Activated naive CD4-positive, alpha-beta T cell treated with anti-CD3 and anti-CD28 coated beads for 36 hours (primary cell): ENCODE measurements around the gene SCYL1. TPM values are rescaled to one million over a fixed set of nuclear protein-coding genes. Genes with fewer than 3 reads are reported as not detected.
A peak's percentile ranks its signal among the peaks of the same experiment; 100 is the strongest.
"Not testable (repeated sequence)": the region's sequence is repeated elsewhere in the genome, so short reads cannot be mapped to it uniquely, and the experiment has no call there.

ENCODE experiments used
- CTCF ChIA-PET: fragments of 350-600 bp; sonication (Branson Sonifier 250); formaldehyde crosslinking; loops from one replicate; lab custom pipeline; 2021; ENCODE audit warnings: antibody characterized with exemption; lab: Charles Lee
- DNase-seq: peaks from one replicate; pipeline ENCODE4 v3.0.0-alpha.2; 2020
- H3K27ac Mint-ChIP-seq: one replicate; pipeline ENCODE4 v1.8.0; 2021; ENCODE audit warnings: mild to moderate bottlenecking, mixed read lengths
- H3K27me3 Mint-ChIP-seq: one replicate; pipeline ENCODE4 v1.8.0; 2021; ENCODE audit warnings: low read depth, mixed read lengths
- H3K36me3 Mint-ChIP-seq: one replicate; pipeline ENCODE4 v1.8.0; 2021; ENCODE audit warnings: low read depth, mixed read lengths
- H3K4me1 Mint-ChIP-seq: one replicate; pipeline ENCODE4 v1.8.0; 2021; ENCODE audit warnings: low read depth, mixed read lengths
- H3K4me3 Mint-ChIP-seq: one replicate; pipeline ENCODE4 v1.8.0; 2021; ENCODE audit warnings: mild to moderate bottlenecking, moderate library complexity, mixed read lengths
- H3K9me3 Mint-ChIP-seq: one replicate; pipeline ENCODE4 v1.8.0; 2021; ENCODE audit warnings: mixed read lengths
- intact Hi-C: fragments of 100-400 bp; cut with micrococcal nuclease; formaldehyde crosslinking; loops from one replicate; pipeline ENCODE4 v1.15.1; 2023
- total RNA-seq, 2 experiments: library from RNA; stranded (reverse); gene quantifications; one replicate each; pipeline ENCODE4 v1.2.3, GENCODE V29; 2021

The SCYL1 gene
- total RNA-seq, 2 experiments from 2014 or later: 57.9 to 58.3 TPM

DNA sequence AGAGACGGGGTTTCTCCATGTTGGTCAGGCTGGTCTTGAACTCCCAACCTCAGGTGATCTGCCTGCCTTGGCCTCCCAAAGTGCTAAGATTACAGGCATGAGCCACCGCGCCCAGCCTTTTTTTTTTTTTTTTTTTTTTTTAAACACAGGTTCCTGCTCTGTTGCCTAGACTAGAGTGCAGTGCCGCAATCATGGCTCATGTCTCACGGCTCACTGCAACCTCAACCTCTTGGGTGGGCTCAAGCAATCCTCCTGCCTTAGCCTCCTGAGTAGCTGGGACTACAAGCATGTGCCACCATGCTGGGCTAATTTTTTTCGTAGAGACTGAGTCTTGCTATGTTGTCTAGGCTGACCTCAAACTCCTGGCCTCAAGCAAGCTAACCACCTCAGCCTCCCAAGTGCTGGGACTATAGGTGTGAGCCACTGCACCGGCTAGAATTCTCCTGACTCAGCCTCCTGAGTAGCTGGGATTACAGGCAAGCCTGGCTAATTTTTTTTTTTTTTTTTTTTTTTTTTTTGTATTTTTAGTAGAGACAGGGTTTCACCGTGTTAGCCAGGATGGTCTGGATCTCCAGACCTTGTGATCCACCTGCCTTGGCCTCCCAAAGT is 5.8 kb upstream of the SCYL1 start:
- H3K27me3 Mint-ChIP-seq, DNase-seq, H3K27ac Mint-ChIP-seq, H3K9me3 Mint-ChIP-seq, H3K4me3 Mint-ChIP-seq, H3K36me3 Mint-ChIP-seq, intact Hi-C loops: not testable (repeated sequence)
- CTCF ChIA-PET: interaction anchor here (1.1 to 1.5 kb wide), 2 partner anchors 103 to 189 kb away, joined by 3 to 4 read pairs; no protein-coding TSS in a partner anchor
- peaks cover 27% of the 10 kb centered on the region for H3K4me1 Mint-ChIP-seq

DNA sequence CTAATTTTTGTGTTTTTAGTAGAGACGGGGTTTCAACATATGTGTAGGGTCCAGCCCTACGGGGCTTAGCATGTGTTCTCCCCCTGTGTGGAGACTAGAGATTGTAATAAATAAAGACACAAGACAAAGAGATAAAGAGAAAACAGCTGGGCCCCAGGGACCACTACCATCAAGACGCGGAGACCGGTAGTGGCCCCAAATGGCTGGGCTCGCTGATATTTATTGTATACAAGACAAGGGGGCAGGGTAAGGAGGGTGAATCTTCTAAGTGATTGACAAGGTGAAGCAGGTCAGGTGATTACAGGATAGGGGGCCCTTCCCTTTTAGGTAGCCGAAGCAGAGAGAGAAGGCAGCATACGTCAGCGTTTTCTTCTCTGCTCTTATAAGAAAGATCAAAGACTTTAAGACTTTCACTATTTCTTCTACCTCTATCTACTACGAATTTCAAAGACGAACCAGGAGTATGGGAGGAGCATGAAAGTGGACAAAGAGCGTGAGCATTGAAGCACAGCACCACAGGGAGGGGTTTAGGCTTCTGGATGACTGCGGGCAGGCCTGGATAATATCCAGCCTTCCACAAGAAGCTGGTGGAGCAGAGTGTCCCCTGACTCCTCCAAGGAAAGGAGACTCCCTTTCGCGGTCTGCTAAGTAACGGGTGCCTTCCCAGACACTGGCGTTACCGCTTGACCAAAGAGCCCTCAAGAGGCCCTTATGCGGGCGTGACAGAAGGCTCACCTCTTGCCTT is 2.9 kb upstream of the SCYL1 start:
- H3K9me3 Mint-ChIP-seq, H3K36me3 Mint-ChIP-seq, H3K27me3 Mint-ChIP-seq: not testable (repeated sequence)
- peak; percentile 56 for DNase-seq
- intact Hi-C loops: loop anchor here (2.0 kb wide), 1 partner anchor 19 kb away; no protein-coding TSS in a partner anchor
- H3K4me1 Mint-ChIP-seq: peaks cover 45% of the 10 kb centered on the region
- H3K4me3 Mint-ChIP-seq: peak overlapping the region; percentile 65
- peak overlapping the region; percentile 77 for H3K27ac Mint-ChIP-seq
- CTCF ChIA-PET: interaction anchor here (1.3 kb wide), 1 partner anchor 11 kb away, joined by 5 read pairs; no protein-coding TSS in a partner anchor

DNA sequence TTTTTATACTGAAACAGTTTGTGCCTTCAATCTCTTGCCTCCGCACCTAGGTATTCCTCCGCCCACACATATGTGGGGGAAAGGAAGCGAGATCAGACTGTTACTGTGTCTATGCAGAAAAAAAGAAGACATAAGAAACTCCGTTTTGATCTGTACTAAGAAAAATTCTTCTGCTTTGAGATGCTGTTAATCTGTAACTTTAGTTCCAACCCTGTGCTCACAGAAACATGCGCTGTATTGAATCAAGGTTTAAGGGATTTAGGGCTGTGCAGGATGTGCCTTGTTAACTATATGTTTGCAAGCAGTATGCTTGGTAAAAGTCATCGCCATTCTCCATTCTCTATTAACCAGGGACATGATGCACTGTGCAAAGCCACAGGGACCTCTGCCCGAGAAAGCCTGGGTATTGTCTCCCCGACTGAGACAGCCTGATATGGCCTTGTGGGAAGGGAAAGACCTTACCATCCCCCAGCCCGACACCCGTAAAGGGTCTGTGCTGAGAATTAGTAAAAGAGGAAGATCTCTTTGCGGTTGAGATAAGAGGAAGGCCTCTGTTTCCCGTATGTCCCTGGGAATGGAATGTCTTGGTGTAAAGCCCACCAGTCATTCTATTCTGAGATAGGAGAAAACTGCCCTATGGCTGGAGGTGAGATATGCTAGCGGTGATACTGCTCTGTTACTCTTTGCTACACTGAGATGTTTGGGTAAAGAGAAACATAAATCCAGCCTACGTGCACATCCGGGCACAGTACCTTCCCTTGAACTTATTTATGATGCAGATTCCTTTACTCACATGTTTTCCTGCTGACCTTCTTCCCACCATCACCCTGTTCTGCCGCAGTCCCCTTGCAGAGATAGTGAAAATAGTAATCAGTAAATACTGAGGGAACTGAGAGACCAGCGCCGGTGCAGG is 1.9 kb upstream of the SCYL1 start:
- not testable (repeated sequence) for H3K27me3 Mint-ChIP-seq, H3K36me3 Mint-ChIP-seq, H3K9me3 Mint-ChIP-seq
- peak overlapping the region; percentile 77 for H3K27ac Mint-ChIP-seq
- peak overlapping the region; percentile 65 for H3K4me3 Mint-ChIP-seq
- intact Hi-C loops: loop anchor here (2.0 kb wide), 1 partner anchor 18 kb away; no protein-coding TSS in a partner anchor
- CTCF ChIA-PET: interaction anchor here (1.7 kb wide), 1 partner anchor 107 kb away, joined by 4 read pairs; no protein-coding TSS in a partner anchor
- DNase-seq: peak; percentile 56
- H3K4me1 Mint-ChIP-seq: peaks cover 50% of the 10 kb centered on the region

DNA sequence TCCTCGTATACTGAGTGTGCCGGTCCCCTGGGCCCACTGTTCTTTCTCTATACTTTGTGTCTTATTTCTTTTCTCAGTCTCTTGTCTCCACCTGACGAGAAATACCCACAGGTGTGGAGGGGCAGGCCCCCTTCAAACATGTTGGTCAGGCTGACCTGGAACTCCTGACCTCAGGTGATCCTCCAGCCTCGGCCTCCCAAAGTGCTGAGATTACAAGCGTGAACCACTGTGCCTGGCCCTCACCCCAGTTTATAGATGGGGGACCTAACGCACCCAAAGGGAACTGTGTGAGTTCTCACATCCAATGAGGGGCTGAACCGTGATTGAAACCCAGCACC is 1.3 kb upstream of the SCYL1 start:
- Mint-ChIP-seq H3K4me1 (peaks cover 53% of the 10 kb centered on the region), H3K4me3 (peak overlapping the region; percentile 65), H3K27ac (peak overlapping the region; percentile 77)
- not testable (repeated sequence) for H3K27me3 Mint-ChIP-seq, H3K9me3 Mint-ChIP-seq, DNase-seq, H3K36me3 Mint-ChIP-seq
- intact Hi-C loops: loop anchor here (2.0 kb wide), 1 partner anchor 17 kb away; no protein-coding TSS in a partner anchor
- CTCF ChIA-PET: interaction anchor here (1.7 to 4.4 kb wide), 2 partner anchors 17 to 108 kb away, joined by 4 to 23 read pairs; no protein-coding TSS in a partner anchor

DNA sequence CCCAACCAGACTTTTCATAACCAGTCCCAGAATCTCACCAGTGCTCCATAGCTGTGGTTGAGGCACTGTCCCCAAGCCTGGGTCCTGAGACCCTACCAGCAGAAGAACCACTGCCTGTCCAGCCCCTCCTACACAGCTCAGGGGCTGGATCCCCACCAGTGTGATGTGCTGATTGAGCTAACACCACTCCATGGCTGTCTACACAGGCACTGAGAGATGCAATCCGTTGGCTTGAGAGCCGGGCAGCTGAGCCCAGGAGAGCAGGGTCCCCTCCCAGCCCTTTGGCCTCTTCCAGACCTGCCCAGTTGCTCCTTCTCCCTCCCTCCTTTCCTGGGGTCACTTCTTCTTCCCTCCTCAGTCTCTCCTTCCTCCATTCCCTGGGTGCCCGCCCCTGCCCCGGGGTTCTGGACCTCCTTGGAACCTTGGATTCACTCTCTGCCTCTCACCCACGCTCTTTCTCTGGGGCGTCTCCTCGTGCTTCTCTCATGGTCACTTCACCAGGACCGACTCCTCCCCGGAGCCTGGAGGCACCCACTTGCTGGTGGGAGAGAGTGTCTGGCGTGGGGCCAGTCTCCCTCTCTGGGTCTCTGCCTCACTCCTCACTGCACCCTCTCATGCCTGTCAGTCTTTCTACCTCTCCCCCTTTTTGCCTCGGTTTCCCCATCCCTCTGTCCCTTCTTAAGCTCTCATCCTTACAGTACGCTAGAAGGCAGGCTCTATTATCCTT is 706 bp upstream of the SCYL1 start:
- CTCF ChIA-PET: interaction anchor here (1.4 to 4.4 kb wide), 3 partner anchors 15 to 108 kb away, joined by 4 to 23 read pairs (median 5); no protein-coding TSS in a partner anchor
- Mint-ChIP-seq H3K4me3 (peak overlapping the region; percentile 65), H3K27ac (peak overlapping the region; percentile 77), H3K36me3 (peaks cover 10% of the 10 kb centered on the region), H3K27me3 (no peaks in the 10 kb centered on the region), H3K4me1 (peaks cover 58% of the 10 kb centered on the region), H3K9me3 (no peaks in the 10 kb centered on the region)
- intact Hi-C loops: no loop called here
- DNase-seq: no peak

DNA sequence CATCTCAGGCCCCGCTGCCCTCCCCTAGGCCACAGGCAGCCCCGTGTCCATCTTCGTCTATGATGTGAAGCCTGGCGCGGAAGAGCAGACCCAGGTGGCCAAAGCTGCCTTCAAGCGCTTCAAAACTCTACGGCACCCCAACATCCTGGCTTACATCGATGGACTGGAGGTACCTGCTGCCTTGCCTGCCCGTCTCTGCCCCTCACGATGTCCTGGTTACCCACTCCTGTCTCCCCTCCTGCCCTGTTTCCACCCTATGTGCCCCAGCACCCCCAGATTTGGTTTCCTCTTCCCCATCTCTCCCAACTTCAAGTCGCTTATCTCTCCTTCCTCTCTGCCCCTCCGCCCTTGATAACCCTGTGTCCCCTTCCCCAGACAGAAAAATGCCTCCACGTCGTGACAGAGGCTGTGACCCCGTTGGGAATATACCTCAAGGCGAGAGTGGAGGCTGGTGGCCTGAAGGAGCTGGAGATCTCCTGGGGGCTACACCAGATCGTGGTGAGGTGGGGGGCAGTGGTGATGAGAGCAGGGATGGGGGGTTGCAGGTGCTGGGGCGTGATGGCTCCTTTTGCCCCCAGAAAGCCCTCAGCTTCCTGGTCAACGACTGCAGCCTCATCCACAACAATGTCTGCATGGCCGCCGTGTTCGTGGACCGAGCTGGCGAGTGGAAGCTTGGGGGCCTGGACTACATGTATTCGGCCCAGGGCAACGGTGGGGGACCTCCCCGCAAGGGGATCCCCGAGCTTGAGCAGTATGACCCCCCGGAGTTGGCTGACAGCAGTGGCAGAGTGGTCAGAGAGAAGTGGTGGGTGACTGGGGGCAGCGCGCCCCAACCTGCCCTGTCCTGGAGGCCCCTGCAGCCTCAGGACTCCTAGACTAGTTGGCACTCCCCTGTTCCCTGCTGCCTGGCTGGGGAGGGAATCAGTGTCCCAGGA is 930 bp downstream of the SCYL1 start:
- peak overlapping the region; percentile 82 for H3K4me3 Mint-ChIP-seq
- CTCF ChIA-PET: interaction anchor here (0.9 to 4.4 kb wide), 3 partner anchors 15 to 46 kb away, joined by 4 to 23 read pairs (median 5); no protein-coding TSS in a partner anchor
- no peaks in the 10 kb centered on the region for H3K9me3 Mint-ChIP-seq
- H3K4me1 Mint-ChIP-seq: peaks cover 64% of the 10 kb centered on the region
- no peaks in the 10 kb centered on the region for H3K27me3 Mint-ChIP-seq
- no peak for DNase-seq
- intact Hi-C loops: loop anchor here (1.0 kb wide), 1 partner anchor 44 kb away; the partner anchor contains the start of gene ZNRD2
- H3K36me3 Mint-ChIP-seq: peaks cover 12% of the 10 kb centered on the region
- H3K27ac Mint-ChIP-seq: peak overlapping the region; percentile 16

DNA sequence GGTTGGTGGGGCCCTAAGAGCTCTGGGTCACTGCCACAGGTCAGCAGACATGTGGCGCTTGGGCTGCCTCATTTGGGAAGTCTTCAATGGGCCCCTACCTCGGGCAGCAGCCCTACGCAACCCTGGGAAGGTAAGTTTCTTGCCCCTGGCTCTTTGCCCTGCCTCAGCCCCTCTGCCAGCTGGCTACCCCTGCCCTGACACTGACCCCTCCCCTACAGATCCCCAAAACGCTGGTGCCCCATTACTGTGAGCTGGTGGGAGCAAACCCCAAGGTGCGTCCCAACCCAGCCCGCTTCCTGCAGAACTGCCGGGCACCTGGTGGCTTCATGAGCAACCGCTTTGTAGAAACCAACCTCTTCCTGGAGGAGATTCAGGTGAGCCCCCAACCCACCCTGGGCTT is 1.9 kb downstream of the SCYL1 start:
- intact Hi-C loops: no loop called here
- no peaks in the 10 kb centered on the region for H3K27me3 Mint-ChIP-seq
- no peaks in the 10 kb centered on the region for H3K9me3 Mint-ChIP-seq
- DNase-seq: no peak
- peaks cover 62% of the 10 kb centered on the region for H3K4me1 Mint-ChIP-seq
- H3K27ac Mint-ChIP-seq: peak overlapping the region; percentile 24
- CTCF ChIA-PET: interaction anchor here (4.4 kb wide), 1 partner anchor 14 kb away, joined by 23 read pairs; no protein-coding TSS in a partner anchor
- H3K4me3 Mint-ChIP-seq: peak overlapping the region; percentile 82
- H3K36me3 Mint-ChIP-seq: peaks cover 20% of the 10 kb centered on the region

DNA sequence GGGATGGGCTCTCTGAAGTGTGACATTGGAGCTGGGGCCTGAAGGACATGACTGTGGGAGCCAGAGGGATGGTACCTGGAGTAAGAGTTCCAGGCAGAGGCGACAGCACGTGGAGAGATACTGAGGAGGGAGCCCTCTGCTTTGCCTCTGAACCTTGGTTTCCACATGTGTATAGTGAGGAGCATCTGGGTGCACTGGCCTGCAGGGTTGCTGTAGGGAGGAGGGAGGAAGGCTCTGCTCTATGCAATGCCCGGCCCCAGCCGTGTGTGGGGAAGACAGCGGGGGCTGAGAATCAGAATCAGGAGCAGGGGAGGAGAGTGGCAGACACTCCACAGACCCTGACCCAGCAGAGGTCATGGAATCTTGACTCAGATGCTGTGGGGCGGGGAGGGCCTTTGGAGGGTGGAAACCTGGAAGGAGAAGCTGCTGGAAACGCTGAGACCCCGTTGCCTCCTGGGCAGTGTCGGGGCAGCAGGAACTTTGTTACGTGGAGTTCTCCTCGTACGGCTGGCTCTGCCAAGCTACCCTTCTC is 4.0 kb downstream of the SCYL1 start:
- Mint-ChIP-seq H3K27me3 (no peaks in the 10 kb centered on the region), H3K27ac (no peak overlapping the region), H3K4me3 (no peak overlapping the region), H3K9me3 (no peaks in the 10 kb centered on the region), H3K36me3 (peaks cover 22% of the 10 kb centered on the region), H3K4me1 (peaks cover 42% of the 10 kb centered on the region)
- CTCF ChIA-PET: interaction anchor here (2.6 to 3.5 kb wide), 2 partner anchors 12 to 59 kb away, joined by 12 to 29 read pairs; no protein-coding TSS in a partner anchor
- no peak for DNase-seq
- intact Hi-C loops: no loop called here

DNA sequence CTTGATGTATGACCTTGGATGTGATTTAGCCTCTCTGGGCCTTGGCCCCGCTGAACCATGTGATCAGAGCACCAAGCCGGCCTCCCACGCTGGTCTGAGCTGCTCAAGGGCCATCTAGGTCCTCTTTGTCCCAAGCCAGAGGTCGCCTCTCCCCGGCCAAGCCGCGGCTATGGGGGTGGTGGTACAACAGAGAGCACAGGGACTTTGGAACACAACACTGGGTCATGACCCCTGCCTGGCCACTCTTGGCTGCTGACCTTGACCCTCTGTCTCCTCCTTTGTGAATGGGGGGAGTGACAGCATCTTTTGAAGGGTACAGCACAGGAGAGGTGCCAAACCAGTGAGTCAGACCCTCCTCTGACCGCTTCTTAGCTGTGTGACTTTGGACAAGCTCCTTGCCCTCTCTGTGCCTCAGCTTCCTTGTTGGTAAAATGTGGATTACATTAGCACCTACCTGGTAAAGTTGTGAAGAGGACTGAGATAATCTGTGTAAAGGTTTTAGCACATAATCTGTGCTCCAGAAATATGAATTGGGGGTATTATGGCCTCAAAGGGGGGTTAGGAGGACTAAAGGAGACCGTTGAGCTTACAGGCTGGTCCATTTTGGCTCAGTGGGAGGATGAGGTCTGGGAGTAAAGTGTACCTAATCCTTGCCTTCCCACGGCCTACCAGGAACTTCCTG is 4.7 kb downstream of the SCYL1 start:
- no peak overlapping the region for H3K27ac Mint-ChIP-seq
- intact Hi-C loops: no loop called here
- no peaks in the 10 kb centered on the region for H3K27me3 Mint-ChIP-seq
- no peak for DNase-seq
- H3K36me3 Mint-ChIP-seq: peaks cover 22% of the 10 kb centered on the region
- H3K9me3 Mint-ChIP-seq: no peaks in the 10 kb centered on the region
- H3K4me1 Mint-ChIP-seq: peaks cover 35% of the 10 kb centered on the region
- CTCF ChIA-PET: interaction anchor here (2.2 to 3.5 kb wide), 3 partner anchors 11 to 58 kb away, joined by 5 to 29 read pairs (median 12); partner anchors contain the start of gene FAM89B
- H3K4me3 Mint-ChIP-seq: no peak overlapping the region

DNA sequence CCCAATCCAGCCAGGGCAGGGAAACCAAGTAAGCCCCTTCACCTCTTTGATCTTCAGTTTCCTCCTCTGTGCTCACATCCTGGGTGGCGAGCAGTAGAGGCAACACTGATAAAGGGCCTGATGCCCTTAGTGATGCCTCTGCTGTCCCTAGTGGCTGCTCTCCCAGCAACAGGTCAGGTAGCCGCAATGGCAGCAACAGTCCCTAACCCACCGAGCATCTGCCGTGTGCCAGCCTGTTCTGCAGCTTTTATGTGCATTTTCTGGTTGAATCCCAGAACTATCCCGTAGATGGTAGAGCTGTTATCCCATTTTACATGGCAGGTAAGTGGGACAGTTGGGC is 5.2 kb downstream of the SCYL1 start:
- H3K36me3 Mint-ChIP-seq: peaks cover 22% of the 10 kb centered on the region
- no peak overlapping the region for H3K4me3 Mint-ChIP-seq
- intact Hi-C loops: no loop called here
- H3K27ac Mint-ChIP-seq: no peak overlapping the region
- H3K27me3 Mint-ChIP-seq: no peaks in the 10 kb centered on the region
- no peaks in the 10 kb centered on the region for H3K9me3 Mint-ChIP-seq
- CTCF ChIA-PET: interaction anchor here (0.7 to 3.5 kb wide), 4 partner anchors 10 to 64 kb away, joined by 3 to 29 read pairs (median 8); partner anchors contain the start of gene FAM89B
- peaks cover 35% of the 10 kb centered on the region for H3K4me1 Mint-ChIP-seq
- DNase-seq: no peak
